Tibial artery (tissue), 4 donors: ENCODE measurements around the gene CABLES2.

Source experiments
- DNase-seq, 2 donors: peaks; one replicate each; pipeline ENCODE4 v3.0.0-alpha.2; 2019
- H3K27ac ChIP-seq, 2 donors: fragments of 200-600 bp; sonication (generic) in 1 of 2; 1 replicate in 1 of 2; 2 replicates in 1 of 2; pipeline ENCODE4 v1.5.1; 2018 to 2019; ENCODE audit warnings: mild to moderate bottlenecking in 1 of 2
- H3K27me3 ChIP-seq, 2 donors: fragments of 200-600 bp; sonication (generic) in 1 of 2; one replicate each; pipeline versions ENCODE4 v1.5.1 to v1.6.0; 2016 to 2019
- H3K36me3 ChIP-seq, 3 donors: fragments of 200-600 bp; sonication (generic) in 2 of 3; one replicate each; pipeline ENCODE4 v1.5.1; 2016 to 2019; ENCODE audit warnings: mild to moderate bottlenecking in 2 of 3
- H3K4me1 ChIP-seq, 4 donors: fragments of 200-600 bp; sonication (generic) in 2 of 4; 1 replicate in 3 of 4; 2 replicates in 1 of 4; pipeline ENCODE4 v1.5.1; 2016 to 2019
- H3K4me3 ChIP-seq, 2 donors: fragments of 200-600 bp; sonication (generic) in 1 of 2; 1 replicate in 1 of 2; 2 replicates in 1 of 2; pipeline ENCODE4 v1.5.1; 2018 to 2019; ENCODE audit warnings: mild to moderate bottlenecking in 2 of 2
- H3K9me3 ChIP-seq, 3 donors: fragments of 200-600 bp; sonication (generic) in 1 of 3; one replicate each; pipeline ENCODE4 v1.5.1; 2016 to 2019
- CTCF ChIP-seq, 2 experiments: fragments of 200-600 bp in 1 of 2; fragments of 450-650 bp in 1 of 2; IDR thresholded peaks; one replicate each; pipeline ENCODE4 v1.5.1; 2017 to 2019; ENCODE audit warnings: antibody characterized with exemption in 2 of 2, mild to moderate bottlenecking in 1 of 2, moderate library complexity in 1 of 2
- intact Hi-C: fragments of 100-400 bp; cut with DNase I; formaldehyde crosslinking; loops from one replicate; pipeline ENCODE4 v1.15.0; 2023; ENCODE audit warnings: low total_unique reads

CABLES2 gene

GRCh38 chr20:62451970-62452369, 44.9 kb upstream of the CABLES2 start:
- Histone ChIP-seq H3K27me3 (peaks cover 0 to 91% of the 10 kb centered on the region in 2 donors), H3K4me1 (no peaks in the 10 kb centered on the region)

GRCh38 chr20:62451156-62451767, 44.2 kb upstream of the CABLES2 start:
- Histone ChIP-seq H3K27me3 (peaks cover 0 to 92% of the 10 kb centered on the region in 2 donors), H3K4me3 (no peak overlapping the region), H3K27ac (no peak overlapping the region), H3K4me1 (no peaks in the 10 kb centered on the region), H3K9me3 (no peaks in the 10 kb centered on the region), H3K36me3 (no peaks in the 10 kb centered on the region)
- DNase-seq: no peak
- no peak for TF ChIP-seq CTCF (IDR thresholded peaks at IDR 0.05)
- intact Hi-C loops: no loop called here

More at GRCh38 chr20:62451970-62452369, 44.9 kb upstream of the CABLES2 start:
- Histone ChIP-seq H3K36me3 (no peaks in the 10 kb centered on the region), H3K27ac (no peak overlapping the region), H3K4me3 (no peak overlapping the region), H3K9me3 (no peaks in the 10 kb centered on the region)
- intact Hi-C loops: no loop called here
- no peak for DNase-seq
- no peak for TF ChIP-seq CTCF (IDR thresholded peaks at IDR 0.05)

- Histone ChIP-seq H3K4me3 (no peak overlapping the region), H3K4me1 (no peaks in the 10 kb centered on the region), H3K27ac (no peak overlapping the region), H3K36me3 (no peaks in the 10 kb centered on the region), H3K27me3 (peaks cover 0 to 92% of the 10 kb centered on the region in 2 donors), H3K9me3 (no peaks in the 10 kb centered on the region)
- DNase-seq: no peak
- intact Hi-C loops: no loop called here
- no peak for TF ChIP-seq CTCF (IDR thresholded peaks at IDR 0.05)
Observed at GRCh38 chr20:62449951-62450691, 43.0 kb upstream of the CABLES2 start.

GRCh38 chr20:62448788-62449187, 41.7 kb upstream of the CABLES2 start:
- H3K27me3 ChIP-seq: peaks cover 0 to 91% of the 10 kb centered on the region in 2 donors
- no peaks in the 10 kb centered on the region for H3K4me1 ChIP-seq
- no peak overlapping the region for H3K4me3 ChIP-seq
- DNase-seq: no peak
- intact Hi-C loops: no loop called here
- no peaks in the 10 kb centered on the region for H3K9me3 ChIP-seq
- no peak for TF ChIP-seq CTCF (IDR thresholded peaks at IDR 0.05)
- no peak overlapping the region for H3K27ac ChIP-seq
- no peaks in the 10 kb centered on the region for H3K36me3 ChIP-seq

GRCh38 chr20:62448038-62448437, 41.0 kb upstream of the CABLES2 start:
- Histone ChIP-seq H3K4me1 (no peaks in the 10 kb centered on the region), H3K27ac (no peak overlapping the region), H3K36me3 (no peaks in the 10 kb centered on the region), H3K27me3 (peaks cover 0 to 84% of the 10 kb centered on the region in 2 donors), H3K9me3 (no peaks in the 10 kb centered on the region), H3K4me3 (no peak overlapping the region)
- TF ChIP-seq CTCF (IDR thresholded peaks at IDR 0.05): no peak
- intact Hi-C loops: no loop called here
- DNase-seq: no peak
